Measurements from ENCODE around the gene SSBP4. TPM values are rescaled to one million over a fixed set of nuclear protein-coding genes. Genes with fewer than 3 reads are reported as not detected.
A peak's percentile ranks its signal among the peaks of the same experiment; 100 is the strongest.

SSBP4 gene
- total RNA-seq, 4 donors from 2014 or later: 18.1 to 30.5 (median 27.4) TPM

- no peak for DNase-seq (ENCODE audit: low spot score in 2 of 2)
- H3K4me1 ChIP-seq: peaks cover 47% of the 10 kb centered on the region
- no peaks in the 10 kb centered on the region for H3K27me3 ChIP-seq
- TF ChIP-seq, protein P1, sequence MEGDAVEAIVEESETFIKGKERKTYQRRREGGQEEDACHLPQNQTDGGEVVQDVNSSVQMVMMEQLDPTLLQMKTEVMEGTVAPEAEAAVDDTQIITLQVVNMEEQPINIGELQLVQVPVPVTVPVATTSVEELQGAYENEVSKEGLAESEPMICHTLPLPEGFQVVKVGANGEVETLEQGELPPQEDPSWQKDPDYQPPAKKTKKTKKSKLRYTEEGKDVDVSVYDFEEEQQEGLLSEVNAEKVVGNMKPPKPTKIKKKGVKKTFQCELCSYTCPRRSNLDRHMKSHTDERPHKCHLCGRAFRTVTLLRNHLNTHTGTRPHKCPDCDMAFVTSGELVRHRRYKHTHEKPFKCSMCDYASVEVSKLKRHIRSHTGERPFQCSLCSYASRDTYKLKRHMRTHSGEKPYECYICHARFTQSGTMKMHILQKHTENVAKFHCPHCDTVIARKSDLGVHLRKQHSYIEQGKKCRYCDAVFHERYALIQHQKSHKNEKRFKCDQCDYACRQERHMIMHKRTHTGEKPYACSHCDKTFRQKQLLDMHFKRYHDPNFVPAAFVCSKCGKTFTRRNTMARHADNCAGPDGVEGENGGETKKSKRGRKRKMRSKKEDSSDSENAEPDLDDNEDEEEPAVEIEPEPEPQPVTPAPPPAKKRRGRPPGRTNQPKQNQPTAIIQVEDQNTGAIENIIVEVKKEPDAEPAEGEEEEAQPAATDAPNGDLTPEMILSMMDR (IDR thresholded peaks at IDR 0.05): no peak
- TF ChIP-seq EP300 (IDR thresholded peaks at IDR 0.05) (no peak), POLR2AphosphoS5 (IDR thresholded peaks at IDR 0.05) (no peak), POLR2A (IDR thresholded peaks at IDR 0.05) (no peak)
- peak overlapping the region; percentile 54 for H3K4me3 ChIP-seq
- peak overlapping the region; percentile 15 for H3K27ac ChIP-seq
- WGBS: 76% methylated on average over 13 of the region's 13 CpGs
- no peaks in the 10 kb centered on the region for H3K9me3 ChIP-seq
- H3K36me3 ChIP-seq: peaks cover 9% of the 10 kb centered on the region
Observed at GRCh38 chr19:18439025-18439909, 20.1 kb downstream of the SSBP4 start.

GRCh38 chr19:18439910-18440237, 20.7 kb downstream of the SSBP4 start:
- Histone ChIP-seq H3K27ac (no peak overlapping the region), H3K9me3 (no peaks in the 10 kb centered on the region), H3K27me3 (no peaks in the 10 kb centered on the region), H3K4me3 (no peak overlapping the region), H3K4me1 (peaks cover 46% of the 10 kb centered on the region), H3K36me3 (peaks cover 15% of the 10 kb centered on the region)
- no peak for DNase-seq (ENCODE audit: low spot score in 2 of 2)
- TF ChIP-seq POLR2AphosphoS5 (IDR thresholded peaks at IDR 0.05) (no peak), EP300 (IDR thresholded peaks at IDR 0.05) (no peak), POLR2A (IDR thresholded peaks at IDR 0.05) (no peak)
- TF ChIP-seq, protein P1 (IDR thresholded peaks at IDR 0.05): no peak
- 83% methylated on average over 8 of the region's 9 CpGs for WGBS

DNA sequence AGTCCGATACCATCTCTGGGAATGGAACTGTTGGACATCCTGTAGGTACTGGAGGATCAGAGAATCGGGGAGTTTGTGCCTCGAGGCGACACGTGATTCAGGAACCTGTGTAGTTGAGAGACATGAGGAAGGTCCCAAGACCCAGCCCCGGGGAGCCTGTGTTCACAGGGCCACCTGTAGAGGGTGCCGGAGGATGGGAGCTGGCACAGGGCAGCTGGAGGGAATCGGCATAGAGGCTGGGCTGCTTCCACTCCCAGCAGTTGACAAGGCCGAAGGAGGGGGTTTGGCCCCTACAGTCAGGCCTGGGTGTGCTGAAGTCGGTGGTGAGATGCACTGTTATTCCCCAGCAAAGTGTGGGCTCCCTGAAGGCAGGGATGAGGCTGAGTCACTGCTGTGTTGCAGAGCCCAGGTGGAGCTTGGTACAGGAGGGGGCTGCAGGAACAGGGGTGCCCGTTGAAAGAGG, 21.2 kb downstream of the SSBP4 start:
- no peak for DNase-seq (ENCODE audit: low spot score in 2 of 2)
- no peaks in the 10 kb centered on the region for H3K9me3 ChIP-seq
- no peak overlapping the region for H3K4me3 ChIP-seq
- peaks cover 46% of the 10 kb centered on the region for H3K4me1 ChIP-seq
- no peak overlapping the region for H3K27ac ChIP-seq
- no peaks in the 10 kb centered on the region for H3K27me3 ChIP-seq
- peaks cover 21% of the 10 kb centered on the region for H3K36me3 ChIP-seq
- WGBS: 46% methylated on average over 9 of the region's 11 CpGs
- no peak for TF ChIP-seq POLR2A (IDR thresholded peaks at IDR 0.05)
- no peak for TF ChIP-seq POLR2AphosphoS5 (IDR thresholded peaks at IDR 0.05)
- TF ChIP-seq, protein P1 (IDR thresholded peaks at IDR 0.05): no peak
- TF ChIP-seq EP300 (IDR thresholded peaks at IDR 0.05): no peak

DNA sequence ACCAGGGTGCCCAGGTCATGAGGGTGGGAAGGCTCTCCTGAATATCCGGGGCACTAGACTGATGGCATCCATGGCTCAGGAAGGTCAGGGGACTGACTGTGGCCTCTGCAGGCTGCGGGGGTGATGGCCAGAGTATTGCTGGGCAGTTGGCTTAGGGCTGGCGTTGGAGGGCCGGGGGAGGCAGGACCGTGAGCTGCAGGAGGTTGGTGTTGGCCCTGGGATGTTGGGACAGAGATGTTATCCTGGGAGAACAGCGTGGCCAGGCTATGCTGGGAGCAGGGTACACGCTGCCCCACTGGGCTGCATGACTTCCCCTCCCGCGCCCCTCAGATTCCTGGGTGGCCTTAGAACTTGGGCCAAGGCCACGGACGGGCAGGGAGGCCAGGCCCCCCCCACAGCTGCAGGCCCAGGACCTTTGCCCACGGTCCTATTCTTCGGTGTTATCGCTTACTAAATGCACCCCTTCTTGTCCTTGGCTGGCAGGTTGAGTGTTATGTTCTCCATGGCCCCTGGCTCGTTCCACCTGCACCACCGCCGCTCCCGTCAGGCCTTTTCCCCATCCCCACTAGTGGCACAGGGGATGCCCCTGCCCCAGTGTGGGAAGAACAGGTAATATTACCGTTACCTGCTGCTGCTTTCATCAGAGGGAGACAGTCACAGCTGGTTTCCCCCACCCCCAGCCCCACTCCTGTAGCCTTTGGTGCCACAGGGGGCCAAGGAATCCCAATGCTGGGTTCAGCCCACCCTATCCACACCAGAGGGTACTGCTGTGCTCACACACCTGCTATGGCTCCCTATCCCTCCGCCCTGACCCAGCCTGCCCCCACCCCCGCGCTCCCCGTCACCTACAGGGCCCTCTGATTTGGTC, 22.0 kb downstream of the SSBP4 start:
- H3K4me1 ChIP-seq: peaks cover 43% of the 10 kb centered on the region
- 81% methylated on average over 23 of the region's 23 CpGs for WGBS
- no peak for TF ChIP-seq POLR2A (IDR thresholded peaks at IDR 0.05)
- no peak for TF ChIP-seq EP300 (IDR thresholded peaks at IDR 0.05)
- no peak for TF ChIP-seq POLR2AphosphoS5 (IDR thresholded peaks at IDR 0.05)
- no peak overlapping the region for H3K27ac ChIP-seq
- H3K9me3 ChIP-seq: no peaks in the 10 kb centered on the region
- no peaks in the 10 kb centered on the region for H3K27me3 ChIP-seq
- DNase-seq (ENCODE audit: low spot score in 2 of 2): no peak
- peaks cover 28% of the 10 kb centered on the region for H3K36me3 ChIP-seq
- H3K4me3 ChIP-seq: no peak overlapping the region

DNA sequence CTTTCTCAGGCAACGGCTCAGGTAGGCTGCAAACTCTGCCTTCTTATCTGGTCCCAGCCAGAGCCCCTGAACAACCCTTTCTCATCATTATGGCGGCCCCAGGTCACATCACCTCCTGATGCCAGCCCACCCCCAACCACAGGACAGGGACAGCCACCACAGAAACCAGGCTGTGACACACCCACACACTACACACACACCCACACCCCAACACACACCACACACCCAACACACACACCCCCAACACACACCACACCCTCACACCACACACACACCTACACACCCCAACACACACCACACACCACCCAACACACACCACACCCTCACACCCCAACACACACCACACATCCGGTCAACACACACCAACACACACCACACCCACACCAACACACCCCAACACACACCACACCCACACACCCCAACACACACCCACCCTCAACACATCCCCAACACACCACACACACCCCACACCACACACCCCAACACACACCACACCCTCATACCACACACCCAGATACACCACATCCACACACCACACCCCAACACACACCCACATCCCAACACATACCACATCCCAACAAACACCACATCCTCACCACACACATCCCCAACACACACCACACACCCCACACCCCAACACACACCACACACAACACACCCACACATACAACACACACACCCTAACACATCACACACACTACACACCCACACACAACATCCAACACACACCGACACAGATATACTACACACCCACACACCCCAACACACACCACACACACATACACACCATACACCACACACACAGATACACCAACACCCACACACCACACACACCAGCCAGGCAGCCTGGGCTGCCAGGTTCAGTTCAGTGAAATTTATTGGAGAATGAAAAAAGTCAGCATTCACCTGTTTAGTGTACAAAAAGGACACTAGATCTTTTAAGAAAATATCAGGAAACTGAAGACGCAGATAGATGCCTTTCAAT, 22.9 kb downstream of the SSBP4 start:
- Histone ChIP-seq H3K4me3 (no peak overlapping the region), H3K27ac (no peak overlapping the region), H3K4me1 (peaks cover 34% of the 10 kb centered on the region), H3K9me3 (no peaks in the 10 kb centered on the region), H3K27me3 (no peaks in the 10 kb centered on the region), H3K36me3 (peaks cover 37% of the 10 kb centered on the region)
- 67% methylated on average over 5 of the region's 5 CpGs for WGBS
- TF ChIP-seq POLR2A (IDR thresholded peaks at IDR 0.05): no peak
- no peak for TF ChIP-seq EP300 (IDR thresholded peaks at IDR 0.05)
- TF ChIP-seq, protein P1 (IDR thresholded peaks at IDR 0.05): no peak
- TF ChIP-seq POLR2AphosphoS5 (IDR thresholded peaks at IDR 0.05): no peak
- no peak for DNase-seq (ENCODE audit: low spot score in 2 of 2)

All from suprapubic skin (tissue), 4 donors.